RWPE1 (cell line): ENCODE results near the gene NUP62.
A peak's percentile ranks its signal among the peaks of the same experiment; 100 is the strongest.

Experiments
- CTCF ChIA-PET: fragments of 350-600 bp; sonication (Branson Sonifier 250); formaldehyde crosslinking; extraction: SDS; loops from one replicate; lab custom pipeline; 2021; lab: Yijun Ruan, JAX
- POLR2A ChIA-PET: fragments of 400-600 bp; formaldehyde crosslinking; extraction: SDS; loops from one replicate; lab custom pipeline; 2020; ENCODE audit warnings: antibody characterized with exemption; ENCODE audit not compliant: low non-redundant PET; lab: Yijun Ruan, JAX
- DNase-seq: peaks from one replicate; pipeline ENCODE4 v3.0.0; 2012; ENCODE audit warnings: low spot score
- H3K27ac ChIP-seq: fragments of 450-650 bp; 2 replicates; pipeline ENCODE4 v1.5.1; 2017
- CTCF ChIP-seq: fragments of 450-650 bp; conservative IDR thresholded peaks from 2 replicates; pipeline ENCODE4 v1.5.1; 2017; ENCODE audit warnings: low read depth, mild to moderate bottlenecking

NUP62 gene

GRCh38 chr19:49864890-49865289 is 64.4 kb downstream of the NUP62 start:
- TF ChIP-seq CTCF = no peak
- DNase-seq = no peak
- POLR2A ChIA-PET = interaction anchor here (1.5 kb wide), 1 partner anchor 14 kb away, joined by 13 read pairs; the partner anchor contains the start of gene PTOV1
- peak overlapping the region; percentile 96 for H3K27ac ChIP-seq
- CTCF ChIA-PET = no interaction called here

GRCh38 chr19:49863935-49864320 is 65.4 kb downstream of the NUP62 start:
- peak overlapping the region; percentile 71 for H3K27ac ChIP-seq
- no peak for DNase-seq
- CTCF ChIA-PET = no interaction called here
- no peak for TF ChIP-seq CTCF
- POLR2A ChIA-PET = interaction anchor here (0.7 kb wide), 1 partner anchor 13 kb away, joined by 5 read pairs; no protein-coding TSS in a partner anchor

GRCh38 chr19:49863254-49863934 is 65.9 kb downstream of the NUP62 start:
- CTCF ChIA-PET = interaction anchor here (0.6 kb wide), 1 partner anchor 48 kb away, joined by 3 read pairs; no protein-coding TSS in a partner anchor
- TF ChIP-seq CTCF = no peak
- POLR2A ChIA-PET = interaction anchor here (0.6 to 0.7 kb wide), 2 partner anchors 10 to 13 kb away, joined by 5 to 7 read pairs; no protein-coding TSS in a partner anchor
- H3K27ac ChIP-seq = peak overlapping the region; percentile 71
- DNase-seq = no peak

- POLR2A ChIA-PET = no interaction called here
- DNase-seq = no peak
- CTCF ChIA-PET = interaction anchor here (0.6 to 0.8 kb wide), 2 partner anchors 27 to 47 kb away, joined by 3 to 4 read pairs; no protein-coding TSS in a partner anchor
- H3K27ac ChIP-seq = peak overlapping the region; percentile 71
- TF ChIP-seq CTCF = no peak
Observed at GRCh38 chr19:49862391-49863253, 66.7 kb downstream of the NUP62 start.

DNA sequence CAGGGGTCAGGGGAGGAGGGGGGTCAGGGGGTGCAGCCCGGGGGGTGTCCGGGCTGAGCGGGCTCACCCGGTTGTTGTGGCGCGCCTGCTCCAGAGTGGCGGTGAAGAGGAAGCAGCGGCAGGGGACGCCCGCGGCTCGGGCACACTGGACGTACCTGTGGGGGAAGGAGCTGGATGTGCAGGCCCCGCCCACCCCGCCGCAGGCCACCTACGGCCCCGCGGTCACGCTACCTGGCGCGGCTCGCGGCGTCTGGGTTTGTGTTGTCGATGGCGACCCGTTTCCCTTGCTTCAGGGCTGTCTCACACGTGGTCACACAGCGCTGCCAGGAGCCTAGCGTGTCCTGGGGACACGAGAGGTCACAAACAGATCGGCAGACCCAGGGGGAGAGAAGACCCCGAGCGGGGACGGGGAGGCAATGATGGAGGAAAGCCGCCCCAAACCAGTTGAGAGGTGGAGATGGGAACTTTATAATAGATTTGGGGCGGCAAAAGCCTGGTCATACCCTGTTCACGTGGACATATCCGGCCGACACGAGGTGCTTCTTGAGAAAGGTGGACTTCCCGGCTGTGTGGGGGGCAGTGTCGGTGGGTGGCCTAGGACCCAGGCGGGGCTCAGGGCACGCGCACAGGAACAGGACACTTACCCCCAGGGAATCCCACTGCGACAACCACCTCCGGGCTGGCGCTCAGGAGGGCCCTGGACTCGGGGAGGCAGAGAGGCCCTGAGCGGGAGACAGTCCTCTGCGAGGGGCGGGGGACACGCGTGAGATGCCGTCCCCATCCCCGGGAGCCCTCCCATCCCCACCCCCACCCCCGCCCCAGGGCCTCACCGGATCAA is 67.5 kb downstream of the NUP62 start:
- no peak for TF ChIP-seq CTCF
- no peak for DNase-seq
- peak overlapping the region; percentile 71 for H3K27ac ChIP-seq
- CTCF ChIA-PET = interaction anchor here (0.8 kb wide), 1 partner anchor 26 kb away, joined by 4 read pairs; no protein-coding TSS in a partner anchor
- POLR2A ChIA-PET = no interaction called here
